COLO668 (cell line): Measurements from ENCODE around the gene STK32B.
"Not testable (repeated sequence)": the region's sequence is repeated elsewhere in the genome, so short reads cannot be mapped to it uniquely, and the experiment has no call there.

Experiments
- DNase-seq: peaks from one replicate; lab custom pipeline; 2025; ENCODE audit not compliant: unreplicated experiment; lab: John Stamatoyannopoulos, UW

STK32B gene

GRCh38 chr4:5249727-5250126, 198.4 kb downstream of the STK32B start:
- DNase-seq, result no peak

- not testable (repeated sequence) for DNase-seq
Observed at GRCh38 chr4:5250536-5250935, 199.3 kb downstream of the STK32B start.

DNA sequence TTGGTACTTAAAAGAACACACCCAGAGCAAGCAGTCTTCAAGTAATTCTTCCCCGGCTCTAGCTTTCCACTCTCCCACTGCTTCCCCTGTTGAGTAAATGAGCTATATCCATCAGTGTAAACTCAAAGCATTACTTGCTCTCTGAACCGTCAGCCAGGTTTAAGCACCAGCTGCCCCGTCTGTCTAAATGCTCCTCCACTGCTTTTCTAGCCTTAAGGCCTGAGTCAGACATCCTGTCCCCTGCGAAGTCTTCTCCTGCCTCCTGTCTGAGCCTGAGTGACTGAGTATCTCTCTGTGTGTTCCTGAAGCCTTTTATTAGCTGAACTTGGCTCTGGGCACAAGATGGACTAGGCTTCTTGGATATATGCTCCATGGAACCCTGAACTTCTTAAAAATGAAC, 205.1 kb downstream of the STK32B start:
- no peak for DNase-seq

DNA sequence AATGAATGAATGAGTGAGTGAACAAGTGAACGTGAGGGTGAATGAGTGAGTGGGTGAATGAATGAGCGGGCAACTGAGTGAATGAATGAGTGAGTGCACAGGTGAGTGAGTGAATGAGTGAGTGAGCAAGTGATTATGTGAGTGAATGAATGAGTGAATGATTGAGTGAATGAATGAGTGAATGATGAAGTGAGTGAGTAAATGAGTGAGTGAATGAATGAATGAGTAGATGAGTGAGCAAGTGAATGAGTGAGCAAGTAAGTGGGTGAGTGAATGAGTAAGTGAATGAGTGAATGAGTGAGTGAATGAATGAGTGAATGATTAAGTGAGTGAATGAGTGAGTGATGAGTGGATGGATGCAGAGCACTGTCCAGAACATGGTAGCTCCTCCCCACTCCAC, 205.8 kb downstream of the STK32B start:
- DNase-seq, result no peak

GRCh38 chr4:5259471-5259870, 208.2 kb downstream of the STK32B start:
- no peak for DNase-seq

GRCh38 chr4:5260121-5260520, 208.8 kb downstream of the STK32B start:
- DNase-seq, result no peak

GRCh38 chr4:5261866-5262265, 210.6 kb downstream of the STK32B start:
- no peak for DNase-seq

DNA sequence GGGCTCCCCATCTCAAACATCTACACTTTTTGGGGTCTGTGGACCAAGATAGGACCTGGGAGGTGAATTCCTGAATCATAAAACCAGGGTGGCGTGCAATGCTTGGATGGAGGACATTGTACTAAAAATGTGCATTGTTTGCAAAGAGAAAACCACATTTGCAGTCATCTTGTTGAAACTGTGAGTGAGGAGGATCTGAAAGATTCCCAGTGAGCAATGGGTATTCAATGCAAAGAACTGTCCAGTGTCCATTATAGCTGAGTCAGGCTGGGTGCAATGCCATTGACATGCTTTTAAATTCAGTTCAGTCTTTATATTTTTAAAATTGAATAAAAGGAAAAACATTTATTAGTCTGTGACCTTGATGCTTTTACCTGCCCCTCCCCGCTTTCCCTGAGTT, 215.7 kb downstream of the STK32B start:
- no peak for DNase-seq

- DNase-seq, result no peak
Observed at GRCh38 chr4:5267408-5267807, 216.1 kb downstream of the STK32B start.

DNA sequence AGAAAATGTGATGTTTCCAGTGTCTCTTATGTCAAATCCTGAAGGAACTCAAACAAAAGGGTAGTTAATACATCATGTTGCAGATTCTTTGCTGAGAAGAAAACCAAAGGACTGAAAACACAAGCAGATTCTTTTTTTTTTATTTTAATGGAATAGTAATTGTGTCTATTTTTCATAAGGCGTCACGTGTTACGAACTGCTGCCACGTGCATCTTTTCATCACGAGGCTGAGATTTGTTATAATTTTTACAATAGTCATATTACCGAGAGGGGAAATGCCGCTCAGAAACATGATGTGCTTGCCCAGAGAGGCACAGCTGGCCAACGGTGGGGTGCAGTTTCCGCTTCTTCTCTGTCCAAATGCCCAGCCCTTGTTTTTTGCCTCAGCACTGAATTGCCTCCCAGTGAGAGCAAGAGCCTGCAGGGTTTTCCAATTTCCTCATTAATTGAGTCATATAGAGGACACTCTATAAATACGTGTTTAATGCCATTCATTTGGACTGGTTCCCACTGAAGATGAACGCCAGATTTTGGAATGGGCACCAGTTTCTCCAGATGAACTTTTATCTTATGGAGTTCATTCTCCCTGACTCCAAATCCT, 225.3 kb downstream of the STK32B start:
- no peak for DNase-seq

- DNase-seq, result no peak
Observed at GRCh38 chr4:5277079-5277478, 225.8 kb downstream of the STK32B start.

DNA sequence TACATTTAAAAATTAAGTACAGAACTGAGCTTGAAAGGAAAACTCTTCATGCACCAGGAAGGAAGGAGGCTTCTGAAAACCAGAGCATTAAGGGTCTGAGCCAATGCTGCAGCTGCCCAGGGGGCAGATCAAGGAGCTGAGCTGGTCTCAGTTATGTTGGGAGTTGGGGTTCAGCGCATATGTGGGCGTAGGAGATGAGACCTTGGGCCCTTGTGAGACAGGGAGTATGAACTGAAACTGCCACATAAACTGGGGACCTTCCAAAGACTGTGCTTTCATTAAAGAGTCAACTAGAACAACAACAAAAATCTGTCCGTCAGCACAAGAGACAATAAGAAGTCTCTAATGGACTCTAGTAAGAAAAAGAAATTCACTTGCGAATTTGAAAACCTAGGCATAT, 226.9 kb downstream of the STK32B start:
- no peak for DNase-seq

GRCh38 chr4:5280069-5280468, 228.8 kb downstream of the STK32B start:
- DNase-seq, result not testable (repeated sequence)

DNA sequence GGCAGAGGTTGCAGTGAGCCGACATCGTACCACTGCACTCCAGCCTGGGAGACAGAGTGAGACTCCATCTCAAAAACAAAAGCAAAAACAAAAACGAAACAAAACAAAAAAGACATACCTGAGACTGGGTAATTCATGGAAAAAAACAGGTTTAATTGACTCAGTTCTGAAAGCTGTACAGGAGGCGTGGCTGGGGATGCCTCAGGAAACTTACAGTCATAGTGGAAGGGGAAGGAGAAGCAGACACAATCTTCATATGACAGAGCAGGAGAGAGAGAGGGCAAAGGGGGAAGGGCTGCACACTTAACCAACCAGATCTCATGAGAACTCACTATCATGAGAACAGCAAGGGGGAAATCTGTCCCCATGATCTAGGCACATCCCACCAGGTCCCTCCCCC, 229.5 kb downstream of the STK32B start:
- DNase-seq, result no peak

DNA sequence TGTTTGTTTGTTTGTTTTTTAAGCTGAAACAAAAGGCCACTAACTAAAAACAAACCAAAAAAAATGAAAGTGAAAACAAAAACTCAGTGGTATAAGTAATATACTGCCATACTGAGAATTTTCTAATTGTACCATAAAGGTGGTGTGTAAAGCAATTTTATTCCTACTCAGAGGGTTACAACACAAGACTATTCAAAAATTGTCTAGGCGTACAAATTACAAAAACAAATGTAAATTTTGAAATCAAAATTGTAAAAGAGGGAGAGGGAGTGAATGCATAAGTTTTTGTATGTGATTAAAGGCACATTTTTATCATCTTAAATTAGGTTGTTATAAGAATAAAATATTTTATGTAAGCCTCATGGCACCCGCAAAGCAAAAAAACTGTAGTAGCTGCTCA, 232.6 kb downstream of the STK32B start:
- DNase-seq, result no peak

DNA sequence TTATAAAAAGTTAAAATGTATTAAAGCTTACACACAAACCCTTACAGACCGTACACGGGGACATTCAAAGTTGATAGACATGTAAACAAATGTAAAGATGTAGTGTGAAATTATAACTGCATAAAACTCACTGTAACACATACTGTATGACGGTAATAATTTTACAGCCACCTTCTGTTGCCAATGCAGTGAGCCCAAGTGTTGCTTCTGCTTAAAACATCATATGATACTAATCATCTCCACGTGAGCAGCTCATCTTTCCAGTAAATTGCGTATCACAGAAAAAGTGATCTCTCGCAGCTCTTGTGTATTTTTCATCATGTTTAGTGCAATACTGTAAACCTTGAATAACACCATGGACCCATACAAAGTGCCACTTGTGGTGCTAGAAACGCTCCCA, 233.2 kb downstream of the STK32B start:
- DNase-seq, result no peak

- no peak for DNase-seq
Observed at GRCh38 chr4:5292101-5292500, 240.8 kb downstream of the STK32B start.

DNA sequence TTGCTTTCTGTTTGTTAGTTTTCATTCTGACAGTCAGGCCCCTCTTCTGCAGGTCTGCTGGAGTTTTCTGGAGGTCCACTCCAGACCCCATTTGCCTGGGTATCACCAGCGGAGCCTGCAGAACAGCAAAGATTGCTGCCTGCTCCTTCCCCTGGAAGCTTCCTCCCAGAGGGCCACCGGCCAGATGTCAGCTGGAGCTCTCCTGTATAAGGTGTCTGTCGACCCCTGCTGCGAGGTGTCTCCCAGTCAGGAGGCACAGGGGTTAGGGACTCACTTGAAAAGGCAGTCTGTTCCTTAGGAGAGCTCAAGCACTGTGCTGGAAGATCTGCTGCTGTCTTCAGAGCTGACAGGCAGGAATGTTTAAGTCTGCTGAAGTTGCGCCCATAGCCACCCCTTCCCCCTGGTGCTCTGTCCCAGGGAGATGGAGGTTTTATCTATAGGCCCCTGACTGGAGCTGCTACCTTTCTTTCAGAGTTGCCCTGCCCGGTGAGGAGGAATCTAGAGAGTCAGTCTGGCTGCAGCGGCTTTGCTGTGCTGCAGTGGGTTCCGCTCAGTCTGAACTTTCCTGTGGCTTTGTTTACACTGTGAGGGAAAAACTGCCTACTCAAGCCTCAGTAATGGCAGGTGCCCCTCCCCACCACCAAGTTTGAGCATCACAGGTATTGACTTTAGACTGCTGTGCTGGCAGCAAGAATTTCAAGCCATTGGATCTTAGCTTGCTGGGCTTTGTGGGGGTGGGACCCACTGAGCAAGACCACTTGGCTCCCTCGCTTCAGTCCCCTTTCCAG, 246.9 kb downstream of the STK32B start:
- DNase-seq, result not testable (repeated sequence)

GRCh38 chr4:5300283-5300682, 249.0 kb downstream of the STK32B start:
- DNase-seq, result no peak

- DNase-seq, result no peak
Observed at GRCh38 chr4:5307928-5308327, 256.6 kb downstream of the STK32B start.

- no peak for DNase-seq
Observed at GRCh38 chr4:5322321-5322720, 271.0 kb downstream of the STK32B start.

DNA sequence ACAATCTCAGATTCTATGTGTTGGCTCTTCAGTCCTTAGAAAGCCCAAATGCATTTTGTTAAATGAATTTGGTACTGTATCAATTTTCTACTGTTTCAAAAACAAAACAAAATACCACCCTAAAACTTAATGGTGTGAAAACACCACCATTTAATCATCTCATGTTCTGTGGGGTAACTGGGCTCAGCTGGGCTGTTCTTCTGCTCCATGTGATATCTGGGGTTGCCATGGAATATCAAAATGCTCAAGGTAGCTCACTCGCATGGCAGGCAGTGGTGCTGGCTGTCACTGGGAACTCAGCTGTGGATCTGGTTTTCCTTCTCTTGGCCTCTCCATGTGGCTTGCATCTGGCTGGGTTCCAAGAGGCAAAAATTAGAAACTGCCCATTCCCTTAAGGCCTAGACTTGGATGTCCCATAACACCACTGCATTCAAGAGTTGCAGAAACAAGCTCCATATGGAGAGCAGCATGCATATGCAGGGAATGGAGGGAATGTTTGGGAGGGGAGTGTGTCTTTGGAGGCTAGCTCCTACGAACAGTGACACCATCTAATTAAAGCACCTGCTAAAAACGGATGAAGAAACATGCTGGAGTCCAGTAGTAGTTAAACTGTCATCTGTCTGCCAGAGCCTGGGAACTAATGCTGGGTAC, 279.2 kb downstream of the STK32B start:
- DNase-seq, result no peak
